Lower lobe of right lung (tissue), 2 donors: Measurements from ENCODE around the gene ACP1. TPM values are rescaled to one million over a fixed set of nuclear protein-coding genes. Genes with fewer than 3 reads are reported as not detected.
A peak's percentile ranks its signal among the peaks of the same experiment; 100 is the strongest.

Source experiments
- ATAC-seq, 2 donors: fragments of 200-7000 bp; cut with Tn5 transposase; one replicate each; pipeline ENCODE4 v1.9.1; 2020 to 2022; ENCODE audit warnings: mild to moderate bottlenecking in 2 of 2, moderate library complexity in 2 of 2
- DNase-seq: peaks from one replicate; pipeline ENCODE4 v3.0.0-alpha.2; 2020
- H3K27ac ChIP-seq: fragments of 200-600 bp; one replicate; pipeline ENCODE4 v1.8.0; 2022
- H3K27me3 ChIP-seq: fragments of 200-600 bp; one replicate; pipeline ENCODE4 v1.8.0; 2022; ENCODE audit warnings: low read depth
- H3K36me3 ChIP-seq: fragments of 200-600 bp; one replicate; pipeline ENCODE4 v1.8.0; 2022; ENCODE audit warnings: mild to moderate bottlenecking
- H3K4me1 ChIP-seq: fragments of 200-600 bp; one replicate; pipeline ENCODE4 v1.8.0; 2022
- H3K4me3 ChIP-seq: fragments of 200-600 bp; one replicate; pipeline ENCODE4 v1.8.0; 2022; ENCODE audit warnings: mild to moderate bottlenecking
- H3K9me3 ChIP-seq: fragments of 200-600 bp; one replicate; pipeline ENCODE4 v1.8.0; 2022
- CTCF ChIP-seq: fragments of 200-600 bp; IDR thresholded peaks from one replicate; pipeline ENCODE4 v1.8.0; 2022; ENCODE audit warnings: antibody characterized with exemption, mild to moderate bottlenecking
- intact Hi-C: fragments of 100-400 bp; cut with DNase I; formaldehyde crosslinking; loops from one replicate; pipeline ENCODE4 v1.11.0; 2022
- total RNA-seq: library from RNA; stranded (reverse); fragmentation: NEBNext Ultra II Directional; extraction: Animal tissue kit (Norgen Biotek cat#: 25700); gene quantifications from one replicate; pipeline ENCODE4 v1.2.1, GENCODE V29; 2021
- donor health status: DM: no; HTN: yes; CAD: no; lungs with severe emphysema.

ACP1 gene
- total RNA-seq, 1 donor from 2014 or later = 68.6 TPM

DNA sequence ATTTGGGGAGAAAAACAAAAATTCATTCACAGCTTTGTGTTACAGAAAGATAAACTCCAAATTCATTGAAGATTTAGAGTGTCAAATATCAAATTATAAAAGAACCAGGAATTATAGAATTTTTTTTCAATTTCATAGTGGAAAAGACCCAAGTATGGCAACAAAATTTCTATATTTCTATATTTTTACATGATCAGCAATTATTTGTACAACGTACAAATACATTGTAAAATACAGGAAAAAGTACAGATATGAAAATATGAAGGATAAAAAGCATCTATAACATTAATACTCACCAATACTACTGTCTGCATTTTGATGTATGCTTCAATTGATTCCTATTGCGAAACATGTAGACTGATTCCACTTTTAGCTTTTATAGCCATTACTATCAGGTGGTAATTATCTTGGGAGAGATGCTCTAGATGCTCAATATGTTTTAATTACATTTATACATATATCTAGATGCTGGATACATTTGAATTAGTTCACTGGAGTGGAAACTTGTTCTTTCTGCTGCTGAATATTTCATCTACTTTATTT, 4.9 kb upstream of the ACP1 start:
- Histone ChIP-seq H3K27me3 (no peaks in the 10 kb centered on the region), H3K4me1 (peaks cover 29% of the 10 kb centered on the region), H3K27ac (no peak overlapping the region), H3K4me3 (no peak overlapping the region), H3K9me3 (no peaks in the 10 kb centered on the region), H3K36me3 (no peaks in the 10 kb centered on the region)
- TF ChIP-seq CTCF = no peak
- DNase-seq (no peak), ATAC-seq (no peak)
- intact Hi-C loops = no loop called here

DNA sequence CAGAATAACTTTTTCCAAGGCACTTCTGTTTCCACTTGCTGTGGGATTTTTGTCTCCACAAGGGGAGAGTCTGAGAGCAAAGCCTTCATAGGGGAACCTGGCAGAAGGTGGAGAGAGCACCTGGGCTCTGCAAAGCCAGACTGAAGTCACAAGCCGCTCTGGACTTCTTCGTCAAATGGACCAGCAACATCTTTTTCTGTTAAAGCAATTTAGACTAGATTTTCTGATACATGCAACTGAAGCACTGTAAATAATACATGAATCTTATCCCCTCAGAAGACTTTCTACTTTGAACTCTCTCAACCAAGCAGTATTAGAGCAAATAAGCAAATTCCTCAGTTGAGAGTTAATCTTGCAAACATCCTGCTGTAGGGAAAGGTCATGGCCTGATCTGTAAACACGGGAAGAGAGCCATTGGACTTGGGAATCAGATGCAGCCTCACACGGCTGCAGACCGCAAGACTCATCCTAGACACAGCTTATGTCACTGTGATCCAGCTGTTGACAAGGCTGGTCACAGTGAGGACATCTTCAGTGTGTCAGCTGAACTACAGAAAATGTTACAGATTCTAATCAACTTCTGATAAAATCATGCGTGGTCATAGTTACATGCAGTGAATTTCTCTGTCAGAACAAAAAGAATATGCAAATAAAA, 4.1 kb upstream of the ACP1 start:
- H3K9me3 ChIP-seq = no peaks in the 10 kb centered on the region
- ATAC-seq (no peak), DNase-seq (no peak)
- H3K4me1 ChIP-seq = peaks cover 34% of the 10 kb centered on the region
- H3K36me3 ChIP-seq = no peaks in the 10 kb centered on the region
- H3K27ac ChIP-seq = no peak overlapping the region
- intact Hi-C loops = no loop called here
- H3K27me3 ChIP-seq = no peaks in the 10 kb centered on the region
- no peak for TF ChIP-seq CTCF
- no peak overlapping the region for H3K4me3 ChIP-seq

DNA sequence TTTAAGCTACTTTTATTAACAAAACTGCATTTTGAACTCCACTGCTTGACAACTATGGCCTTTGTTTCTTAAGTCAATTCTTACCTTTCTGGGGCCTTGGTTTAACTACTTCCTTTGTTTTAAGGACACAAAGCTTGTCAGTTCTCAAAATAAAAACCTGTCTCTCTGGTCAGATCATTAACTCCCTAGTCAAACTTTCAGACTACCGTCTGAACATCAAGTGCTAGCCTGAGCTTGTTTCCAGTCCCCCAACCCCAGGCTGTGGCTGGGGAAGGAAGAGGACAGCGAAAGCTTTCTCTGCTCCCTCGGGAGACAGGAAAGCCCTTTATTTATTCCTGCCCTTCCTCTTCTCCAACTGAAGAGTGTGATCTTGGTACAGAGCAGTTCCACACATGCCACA, 2.6 kb upstream of the ACP1 start:
- peaks cover 49% of the 10 kb centered on the region for H3K4me1 ChIP-seq
- H3K36me3 ChIP-seq = no peaks in the 10 kb centered on the region
- peak overlapping the region; percentile 27 for H3K27ac ChIP-seq
- no peak for DNase-seq
- no peak for ATAC-seq
- intact Hi-C loops = no loop called here
- no peaks in the 10 kb centered on the region for H3K9me3 ChIP-seq
- no peaks in the 10 kb centered on the region for H3K27me3 ChIP-seq
- no peak for TF ChIP-seq CTCF
- peak overlapping the region; percentile 84 for H3K4me3 ChIP-seq

GRCh38 chr2:263022-263738, 1.6 kb upstream of the ACP1 start:
- Histone ChIP-seq H3K4me3 (peak overlapping the region; percentile 84), H3K36me3 (no peaks in the 10 kb centered on the region), H3K4me1 (peaks cover 49% of the 10 kb centered on the region), H3K27me3 (no peaks in the 10 kb centered on the region), H3K9me3 (no peaks in the 10 kb centered on the region), H3K27ac (peak overlapping the region; percentile 87)
- TF ChIP-seq CTCF = no peak
- no peak for DNase-seq
- no peak for ATAC-seq
- intact Hi-C loops = no loop called here

GRCh38 chr2:263774-264492, 814 bp upstream of the ACP1 start, which contains the start of gene SH3YL1:
TSS of gene SH3YL1 (minus strand) at chr2:264032. CDS start at chr2:263984, 48 bp downstream.
- no peaks in the 10 kb centered on the region for H3K9me3 ChIP-seq
- intact Hi-C loops = no loop called here
- peak within 1 kb of the TSS; percentile 87 for H3K27ac ChIP-seq
- no peaks in the 10 kb centered on the region for H3K27me3 ChIP-seq
- H3K4me3 ChIP-seq = peak within 1 kb of the TSS; percentile 84
- no peaks in the 10 kb centered on the region for H3K36me3 ChIP-seq
- peak; percentile 80 to 92 for ATAC-seq
- DNase-seq = peak; percentile 87
- no peak for TF ChIP-seq CTCF
- H3K4me1 ChIP-seq = peaks cover 49% of the 10 kb centered on the region
